K562 (cell line): ENCODE measurements around the gene GINS2. TPM values are rescaled to one million over a fixed set of nuclear protein-coding genes. Genes with fewer than 3 reads are reported as not detected.

Source experiments
- ATAC-seq: fragments of 200-7000 bp; cut with Tn5 transposase; 3 replicates; pipeline ENCODE4 v1.9.1; 2020; ENCODE audit warnings: moderate library complexity
- BruUV-seq: library from RNA; stranded (reverse); fragments of 400-500 nt; replicated peaks from 2 replicates; lab custom pipeline; 2021; lab: Mats Ljungman, UMichigan
- CTCF ChIA-PET: fragments of 300-600 bp; formaldehyde crosslinking; extraction: SDS; loops from one replicate; lab custom pipeline; 2021; ENCODE audit warnings: low intra/inter-chr PET ratio; lab: Yijun Ruan, JAX
- POLR2A ChIA-PET: fragments of 300-600, 350-650 bp; sonication (Branson Sonifier 250); formaldehyde crosslinking; extraction: SDS; loops from one replicate; lab custom pipeline; 2021; ENCODE audit warnings: antibody characterized with exemption, inconsistent platforms; lab: Yijun Ruan, JAX
- DNase-seq, 4 experiments: peaks; one replicate each; pipeline versions ENCODE4 v3.0.0 to v3.0.0-alpha.2; 2011 to 2018; ENCODE audit warnings: low spot score in 3 of 4, mixed read lengths in 3 of 4; ENCODE audit errors: extremely low read depth in 1 of 4
- FAIRE-seq: peaks from 2 replicates; lab custom pipeline; 2011; peaks lifted over from hg19 to GRCh38; lab: Jason Lieb, UNC
- H2AFZ ChIP-seq: 2 replicates; pipeline ENCODE4 v1.6.0; 2011; ENCODE audit warnings: low read depth, low read length, control low read depth, inconsistent platforms
- H3K27ac ChIP-seq: fragments of 200-600 bp; 3 replicates; pipeline ENCODE4 v1.8.0; 2011; ENCODE audit warnings: low read depth, mild to moderate bottlenecking, control low read depth, inconsistent platforms, low read length, moderate library complexity, mixed read lengths; ENCODE audit errors: extremely low read depth
- H3K27me3 ChIP-seq, 2 experiments: fragments of 300-600 bp in 1 of 2; 2 replicates in 1 of 2; 3 replicates in 1 of 2; pipeline versions ENCODE4 v1.6.0 to v1.8.0; 2011; ENCODE audit warnings: inconsistent platforms in 2 of 2, low read length in 2 of 2, mild to moderate bottlenecking in 1 of 2, mixed read lengths in 1 of 2, moderate library complexity in 1 of 2; ENCODE audit not compliant: control insufficient read depth in 2 of 2, insufficient read depth in 2 of 2
- H3K36me3 ChIP-seq: fragments of 300-600 bp; 3 replicates; pipeline ENCODE4 v1.8.0; 2011; ENCODE audit warnings: mild to moderate bottlenecking, low read length, inconsistent platforms; ENCODE audit not compliant: control insufficient read depth, insufficient read depth
- H3K4me1 ChIP-seq, 2 experiments: fragments of 200-600 bp in 1 of 2; replicated peaks in 1 of 2; 2 replicates in 1 of 2; 3 replicates in 1 of 2; pipeline versions ENCODE4 v1.5.1 to v1.8.0; 2011; ENCODE audit warnings: inconsistent platforms in 2 of 2, low read length in 2 of 2, mild to moderate bottlenecking in 1 of 2, mixed read lengths in 1 of 2, moderate library complexity in 1 of 2; ENCODE audit not compliant: control insufficient read depth in 2 of 2, insufficient read depth in 2 of 2
- H3K4me2 ChIP-seq: 2 replicates; pipeline ENCODE4 v1.6.1; 2011; ENCODE audit warnings: low read length, control low read depth, inconsistent platforms, mixed read lengths; ENCODE audit not compliant: insufficient read depth
- H3K4me3 ChIP-seq: fragments of 200-600 bp; sonication (generic), shearing (Covaris generic); 2 replicates; pipeline ENCODE4 v1.5.1; 2016; ENCODE audit warnings: control low read depth, inconsistent platforms
- H3K79me2 ChIP-seq: fragments of 200-600 bp; 3 replicates; pipeline ENCODE4 v1.8.0; 2011; ENCODE audit warnings: low read length, inconsistent platforms; ENCODE audit not compliant: control insufficient read depth, insufficient read depth
- H3K9ac ChIP-seq, 2 experiments: 2 replicates each; pipeline versions ENCODE4 v1.6.0 to v1.6.1; 2011; ENCODE audit warnings: low read depth in 2 of 2, low read length in 2 of 2, control low read depth in 1 of 2, inconsistent platforms in 1 of 2, mild to moderate bottlenecking in 1 of 2, mixed read lengths in 1 of 2; ENCODE audit not compliant: insufficient read depth in 1 of 2
- H3K9me1 ChIP-seq: one replicate; pipeline ENCODE4 v1.6.0; 2011; ENCODE audit warnings: inconsistent platforms, mild to moderate bottlenecking, low read length, moderate library complexity; ENCODE audit not compliant: control insufficient read depth, insufficient read depth
- H3K9me3 ChIP-seq: replicated peaks from 2 replicates; pipeline ENCODE4 v1.5.1; 2011; ENCODE audit warnings: low read depth, low read length, inconsistent platforms; ENCODE audit not compliant: control insufficient read depth, insufficient read depth
- H4K20me1 ChIP-seq: replicated peaks from 2 replicates; pipeline ENCODE4 v1.6.1; 2011; ENCODE audit warnings: low read length, inconsistent platforms, mixed read lengths; ENCODE audit not compliant: control insufficient read depth, insufficient read depth
- FUS ChIP-seq: fragments of 200-400 bp; formaldehyde crosslinking; optimal IDR thresholded peaks from 2 replicates; pipeline ENCODE3; 2017; ENCODE audit warnings: low read depth, low read length
- LEF1 ChIP-seq: fragments of 450-650 bp; IDR thresholded peaks from 2 replicates; pipeline ENCODE4 v1.6.1; 2016; ENCODE audit warnings: mild to moderate bottlenecking
- PHF8 ChIP-seq: fragments of 200-600 bp; sonication (generic); IDR thresholded peaks from 2 replicates; pipeline ENCODE4 v1.6.1; 2012; ENCODE audit warnings: mixed run types, mild to moderate bottlenecking, inconsistent platforms, low read length, moderate library complexity, borderline replicate concordance
- RBM34 ChIP-seq: fragments of 200-400 bp; formaldehyde crosslinking; IDR thresholded peaks from 2 replicates; pipeline ENCODE4 v1.6.1; 2018; ENCODE audit warnings: low read length, borderline replicate concordance; ENCODE audit not compliant: insufficient read depth
- SMAD4 ChIP-seq: fragments of 250-450 bp; sonication (Bioruptor Pico); conservative IDR thresholded peaks from 2 replicates; pipeline ENCODE4 v1.8.0; 2021; ENCODE audit warnings: inconsistent platforms, mild to moderate bottlenecking, moderate library complexity
- ZNF263 ChIP-seq: sonication (generic); formaldehyde crosslinking; IDR thresholded peaks from 2 replicates; pipeline ENCODE4 v1.8.0; 2022; ENCODE audit warnings: mild to moderate bottlenecking, missing genetic modification reagents, borderline replicate concordance
- ZNF431 ChIP-seq: sonication (generic); formaldehyde crosslinking; IDR thresholded peaks from 2 replicates; pipeline ENCODE4 v1.8.0; 2022; ENCODE audit warnings: mild to moderate bottlenecking, missing genetic modification reagents
- WGBS: fragments of 100-300 bp; shearing (Covaris generic); methylation state at CpG from one replicate; pipeline ENCODE4 v1.1.6; 2016; ENCODE audit warnings: low coverage, mixed read lengths; ENCODE audit not compliant: insufficient coverage; ENCODE audit errors: missing lambda C conversion rate; 5-methylcytosine and 5-hydroxymethylcytosine counted together
- in situ Hi-C: fragments of 300-500 bp; cut with MboI; formaldehyde crosslinking; loops from 4 replicates; pipeline ENCODE4 v1.15.0; 2018; ENCODE audit warnings: inconsistent platforms, mixed read lengths
- intact Hi-C: fragments of 100-400 bp; cut with micrococcal nuclease; formaldehyde crosslinking; loops from 2 replicates; pipeline ENCODE4 v1.14.2; 2022
- polyA plus RNA-seq, 8 experiments: library from polyadenylated mRNA; depleted of rRNA in 4 of 8; stranded (reverse) in 5 of 8; unstranded in 3 of 8; fragments of >200 nt; fragmentation: Nextera tagmentation in 2 of 8; fragmentation: Illumina TruSeq in 1 of 8; extraction: Ambion mirVana in 2 of 8; extraction: Trizol in 1 of 8; gene quantifications; 2 replicates each; pipeline versions ENCODE4 v1.2.1 to v1.2.3, GENCODE V29; 2011 to 2014; ENCODE audit warnings: inconsistent platforms in 1 of 8, missing spikeins in 1 of 8
- total RNA-seq, 7 experiments: library from RNA; depleted of rRNA in 6 of 7; stranded (reverse); fragments of >200 nt in 6 of 7; fragmentation: Illumina TruSeq in 2 of 7; extraction: Trizol in 2 of 7; gene quantifications; 2 replicates each; pipeline versions ENCODE4 v1.2.1 to v1.2.3, GENCODE V29; 2011 to 2021; ENCODE audit warnings: low replicate concordance in 1 of 7
- TF ChIP-seq, protein P1 (sequence below): sonication (generic); formaldehyde crosslinking; IDR thresholded peaks from 2 replicates; pipeline ENCODE4 v1.8.1; 2022; ENCODE audit warnings: missing genetic modification reagents
- TF ChIP-seq, protein P2 (sequence below), 2 experiments: IDR thresholded peaks; 2 replicates each; pipeline ENCODE4 v1.6.1; 2012; ENCODE audit warnings: improper control_type of control experiment in 2 of 2, low read depth in 2 of 2, low read length in 2 of 2, borderline replicate concordance in 1 of 2
- TF ChIP-seq, protein P3 (sequence below), 2 experiments: IDR thresholded peaks in 1 of 2; conservative IDR thresholded peaks in 1 of 2; 2 replicates each; pipeline ENCODE4 v1.6.1; 2016; ENCODE audit warnings: low read depth in 2 of 2, mild to moderate bottlenecking in 1 of 2, missing compliant biosample characterization in 1 of 2, missing genetic modification characterization in 1 of 2, moderate library complexity in 1 of 2
- TF ChIP-seq, protein P4 (sequence below): fragments of 450-650 bp; formaldehyde crosslinking; IDR thresholded peaks from 2 replicates; pipeline ENCODE4 v1.4.0; 2020; ENCODE audit warnings: mild to moderate bottlenecking, moderate library complexity

GINS2 gene
- total and polyA plus RNA-seq, 9 of the 15 experiments (the other 6 are each of a cell fraction or from before 2014, with no cell fraction given), result 40.4 to 76.2 (median 44.6) TPM

DNA sequence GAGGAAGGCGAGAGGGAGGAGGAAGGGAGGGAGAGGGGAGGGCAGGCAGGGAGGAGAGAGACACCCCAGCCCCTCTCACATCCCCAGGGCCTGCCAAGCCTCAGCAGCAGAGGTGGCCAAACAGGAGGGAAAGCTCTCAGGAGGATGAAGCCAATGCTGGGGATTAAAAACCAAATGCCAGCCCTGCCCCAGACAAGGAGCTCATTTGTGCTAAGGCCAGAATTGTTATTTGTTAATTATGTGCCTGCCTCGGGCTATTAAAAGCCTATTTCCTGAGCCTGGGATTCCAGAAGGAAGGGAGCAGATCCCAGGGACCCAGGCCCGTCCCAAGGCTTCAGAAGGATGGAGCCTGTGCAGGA is 27.9 kb upstream of the GINS2 start:
- Histone ChIP-seq H3K27ac (no peak overlapping the region), H2AFZ (no peak overlapping the region; the same call in 1 of the 2 replicates), H3K9me3 (peaks cover 5% of the 10 kb centered on the region), H3K4me2 (no peak overlapping the region), H3K9ac (peak overlapping the region in 1 of 2 experiments; percentile 2; a peak in 1 of 4 replicates), H3K27me3 (peaks cover 14 to 54% of the 10 kb centered on the region in 2 experiments; a peak in 4 of 5 replicates), H3K36me3 (no peaks in the 10 kb centered on the region), H3K9me1 (no peaks in the 10 kb centered on the region), H3K4me3 (no peak overlapping the region), H3K79me2 (no peaks in the 10 kb centered on the region), H3K4me1 (peaks cover 3 to 33% of the 10 kb centered on the region in 2 experiments; a peak in 4 of 5 replicates), H4K20me1 (peaks cover 14% of the 10 kb centered on the region; the same call in 1 of the 2 replicates)
- ChIA-PET POLR2A (interaction anchor here (0.7 to 1.1 kb wide), 2 partner anchors 17 to 77 kb away, joined by 3 to 4 read pairs; no protein-coding TSS in a partner anchor), CTCF (interaction anchor here (2.2 to 4.5 kb wide), 2 partner anchors 41 to 57 kb away, joined by 10 to 35 read pairs; no protein-coding TSS in a partner anchor)
- DNase-seq (no peak), FAIRE-seq (no peak), ATAC-seq (no peak)
- 27% methylated on average over 3 of the region's 3 CpGs for WGBS
- intact Hi-C loops, result loop anchor here (5.0 to 10.0 kb wide), 2 partner anchors 142 to 294 kb away; no protein-coding TSS in a partner anchor
- no TSS peak for BruUV-seq
- in situ Hi-C loops, result loop anchor here (10.0 kb wide), 1 partner anchor 292 kb away; no protein-coding TSS in a partner anchor
- no peak for TF ChIP-seq SMAD4
- TF ChIP-seq, protein P1, sequence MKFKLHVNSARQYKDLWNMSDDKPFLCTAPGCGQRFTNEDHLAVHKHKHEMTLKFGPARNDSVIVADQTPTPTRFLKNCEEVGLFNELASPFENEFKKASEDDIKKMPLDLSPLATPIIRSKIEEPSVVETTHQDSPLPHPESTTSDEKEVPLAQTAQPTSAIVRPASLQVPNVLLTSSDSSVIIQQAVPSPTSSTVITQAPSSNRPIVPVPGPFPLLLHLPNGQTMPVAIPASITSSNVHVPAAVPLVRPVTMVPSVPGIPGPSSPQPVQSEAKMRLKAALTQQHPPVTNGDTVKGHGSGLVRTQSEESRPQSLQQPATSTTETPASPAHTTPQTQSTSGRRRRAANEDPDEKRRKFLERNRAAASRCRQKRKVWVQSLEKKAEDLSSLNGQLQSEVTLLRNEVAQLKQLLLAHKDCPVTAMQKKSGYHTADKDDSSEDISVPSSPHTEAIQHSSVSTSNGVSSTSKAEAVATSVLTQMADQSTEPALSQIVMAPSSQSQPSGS, result no peak
- TF ChIP-seq LEF1, result no peak
- no peak for TF ChIP-seq ZNF431 (CRISPR knock-in tag)
- TF ChIP-seq, protein P2, sequence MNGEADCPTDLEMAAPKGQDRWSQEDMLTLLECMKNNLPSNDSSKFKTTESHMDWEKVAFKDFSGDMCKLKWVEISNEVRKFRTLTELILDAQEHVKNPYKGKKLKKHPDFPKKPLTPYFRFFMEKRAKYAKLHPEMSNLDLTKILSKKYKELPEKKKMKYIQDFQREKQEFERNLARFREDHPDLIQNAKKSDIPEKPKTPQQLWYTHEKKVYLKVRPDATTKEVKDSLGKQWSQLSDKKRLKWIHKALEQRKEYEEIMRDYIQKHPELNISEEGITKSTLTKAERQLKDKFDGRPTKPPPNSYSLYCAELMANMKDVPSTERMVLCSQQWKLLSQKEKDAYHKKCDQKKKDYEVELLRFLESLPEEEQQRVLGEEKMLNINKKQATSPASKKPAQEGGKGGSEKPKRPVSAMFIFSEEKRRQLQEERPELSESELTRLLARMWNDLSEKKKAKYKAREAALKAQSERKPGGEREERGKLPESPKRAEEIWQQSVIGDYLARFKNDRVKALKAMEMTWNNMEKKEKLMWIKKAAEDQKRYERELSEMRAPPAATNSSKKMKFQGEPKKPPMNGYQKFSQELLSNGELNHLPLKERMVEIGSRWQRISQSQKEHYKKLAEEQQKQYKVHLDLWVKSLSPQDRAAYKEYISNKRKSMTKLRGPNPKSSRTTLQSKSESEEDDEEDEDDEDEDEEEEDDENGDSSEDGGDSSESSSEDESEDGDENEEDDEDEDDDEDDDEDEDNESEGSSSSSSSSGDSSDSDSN (IDR thresholded peaks at IDR 0.05; ENCODE audit: borderline replicate concordance in 1 of 2, low read depth in 2 of 2, low read length in 2 of 2), result no peak
- TF ChIP-seq RBM34, result no peak
- TF ChIP-seq PHF8, result no peak
- no peak for TF ChIP-seq FUS
- TF ChIP-seq, protein P3, sequence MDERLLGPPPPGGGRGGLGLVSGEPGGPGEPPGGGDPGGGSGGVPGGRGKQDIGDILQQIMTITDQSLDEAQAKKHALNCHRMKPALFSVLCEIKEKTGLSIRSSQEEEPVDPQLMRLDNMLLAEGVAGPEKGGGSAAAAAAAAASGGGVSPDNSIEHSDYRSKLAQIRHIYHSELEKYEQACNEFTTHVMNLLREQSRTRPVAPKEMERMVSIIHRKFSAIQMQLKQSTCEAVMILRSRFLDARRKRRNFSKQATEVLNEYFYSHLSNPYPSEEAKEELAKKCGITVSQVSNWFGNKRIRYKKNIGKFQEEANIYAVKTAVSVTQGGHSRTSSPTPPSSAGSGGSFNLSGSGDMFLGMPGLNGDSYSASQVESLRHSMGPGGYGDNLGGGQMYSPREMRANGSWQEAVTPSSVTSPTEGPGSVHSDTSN (CRISPR knock-in tag; IDR thresholded peaks at IDR 0.05; ENCODE audit: low read depth), result no peak
- TF ChIP-seq, protein P3 (tag; conservative IDR thresholded peaks at IDR 0.05; ENCODE audit: low read depth), result no peak
- TF ChIP-seq ZNF263 (CRISPR knock-in tag), result peak; percentile 72; the same call in 1 of the 2 replicates
- TF ChIP-seq, protein P4, sequence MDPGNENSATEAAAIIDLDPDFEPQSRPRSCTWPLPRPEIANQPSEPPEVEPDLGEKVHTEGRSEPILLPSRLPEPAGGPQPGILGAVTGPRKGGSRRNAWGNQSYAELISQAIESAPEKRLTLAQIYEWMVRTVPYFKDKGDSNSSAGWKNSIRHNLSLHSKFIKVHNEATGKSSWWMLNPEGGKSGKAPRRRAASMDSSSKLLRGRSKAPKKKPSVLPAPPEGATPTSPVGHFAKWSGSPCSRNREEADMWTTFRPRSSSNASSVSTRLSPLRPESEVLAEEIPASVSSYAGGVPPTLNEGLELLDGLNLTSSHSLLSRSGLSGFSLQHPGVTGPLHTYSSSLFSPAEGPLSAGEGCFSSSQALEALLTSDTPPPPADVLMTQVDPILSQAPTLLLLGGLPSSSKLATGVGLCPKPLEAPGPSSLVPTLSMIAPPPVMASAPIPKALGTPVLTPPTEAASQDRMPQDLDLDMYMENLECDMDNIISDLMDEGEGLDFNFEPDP (CRISPR knock-in tag), result no peak
